ENCODE measurements around the gene RFNG.

DNA sequence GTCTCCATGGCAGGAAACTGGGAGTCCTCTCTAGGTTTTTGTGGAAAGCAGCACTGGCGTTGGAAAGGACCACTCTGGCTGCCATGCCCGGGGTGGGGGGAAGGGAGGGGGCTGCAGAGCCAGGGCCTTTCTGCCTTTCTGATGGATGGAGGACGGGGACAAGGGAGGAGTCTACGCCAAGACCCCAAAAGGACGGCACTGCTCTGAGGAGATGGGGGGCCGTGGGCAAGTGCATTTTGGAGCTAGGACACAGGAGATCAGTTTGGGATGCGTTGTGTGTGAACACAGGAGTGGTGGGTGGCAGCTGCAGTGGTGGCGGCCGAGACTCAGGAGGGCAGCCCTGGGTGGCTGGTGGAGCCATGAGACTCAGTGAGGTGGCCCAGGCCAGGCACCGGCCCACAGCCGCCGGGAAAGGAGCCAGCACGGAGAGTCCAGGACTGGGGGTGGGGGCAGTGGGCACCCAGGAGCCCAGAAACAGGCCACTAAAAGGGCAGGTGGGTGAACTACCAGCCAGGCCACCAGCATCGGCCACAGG, 31.0 kb downstream of the RFNG start:
- TF ChIP-seq CTCF (IDR thresholded peaks at IDR 0.05; ENCODE audit: low read depth, low read length, poor library complexity, severe bottlenecking) (no peak), EZH2phosphoT487 (IDR thresholded peaks at IDR 0.05; ENCODE audit: borderline replicate concordance, low read length) (no peak)
